ENCODE data around the gene TMCO6.
"Not testable (repeated sequence)": the region's sequence is repeated elsewhere in the genome, so short reads cannot be mapped to it uniquely, and the experiment has no call there.

Gene TMCO6

GRCh38 chr5:140631036-140631417 lies 8.2 kb upstream of the TMCO6 start:
- DNase-seq = no peak

- DNase-seq = no peak
Measured at GRCh38 chr5:140631831-140632365, 7.4 kb upstream of the TMCO6 start.

GRCh38 chr5:140632366-140633020 lies 6.8 kb upstream of the TMCO6 start:
- peak; percentile 39 for DNase-seq

- DNase-seq = no peak
Measured at GRCh38 chr5:140633021-140633471, 6.2 kb upstream of the TMCO6 start, which contains the start of gene CD14. Gene CD14 (minus strand): TSS chr5:140633175. CDS start chr5:140633071, 104 bp downstream.

- no peak for DNase-seq
Measured at GRCh38 chr5:140633501-140633900, 5.8 kb upstream of the TMCO6 start.

- no peak for DNase-seq
Measured at GRCh38 chr5:140634103-140634502, 5.1 kb upstream of the TMCO6 start.

GRCh38 chr5:140635291-140636257 lies 3.7 kb upstream of the TMCO6 start:
- DNase-seq = no peak

- DNase-seq = no peak
Measured at GRCh38 chr5:140637371-140638100, 1.7 kb upstream of the TMCO6 start.

GRCh38 chr5:140638898-140639147 lies 428 bp upstream of the TMCO6 start:
- DNase-seq = not testable (repeated sequence)

GRCh38 chr5:140641716-140642115 lies 2.5 kb downstream of the TMCO6 start:
- DNase-seq = no peak

GRCh38 chr5:140642718-140643117 lies 3.5 kb downstream of the TMCO6 start:
- no peak for DNase-seq

- no peak for DNase-seq
Measured at GRCh38 chr5:140647042-140647419, 7.8 kb downstream of the TMCO6 start.

- DNase-seq = no peak
Measured at GRCh38 chr5:140658870-140659269, 19.6 kb downstream of the TMCO6 start.

GRCh38 chr5:140660371-140660770 lies 21.1 kb downstream of the TMCO6 start:
- DNase-seq = not testable (repeated sequence)

- DNase-seq = no peak
Measured at GRCh38 chr5:140664030-140664358, 24.7 kb downstream of the TMCO6 start.

GRCh38 chr5:140664359-140665119 lies 25.3 kb downstream of the TMCO6 start, which contains the start of gene WDR55:
Gene WDR55 (plus strand): TSS chr5:140664904. CDS start chr5:140664913, 9 bp downstream.
- DNase-seq = peak; percentile 95

- DNase-seq = not testable (repeated sequence)
Measured at GRCh38 chr5:140671035-140671434, 31.8 kb downstream of the TMCO6 start.

GRCh38 chr5:140671472-140672125 lies 32.3 kb downstream of the TMCO6 start:
- DNase-seq = no peak

GRCh38 chr5:140672455-140673186 lies 33.4 kb downstream of the TMCO6 start:
- DNase-seq = no peak

- DNase-seq = no peak
Measured at GRCh38 chr5:140673187-140673976, 34.1 kb downstream of the TMCO6 start, which contains the start of gene DND1. Gene DND1 (minus strand): TSS chr5:140673576. CDS start chr5:140673542, 34 bp downstream.
